UCSD-AML1 (cell line): ENCODE measurements around the gene APC2.
"Not testable (repeated sequence)": the region's sequence is repeated elsewhere in the genome, so short reads cannot be mapped to it uniquely, and the experiment has no call there.

Source experiments
- DNase-seq: peaks from one replicate; lab custom pipeline; 2025; ENCODE audit not compliant: unreplicated experiment; lab: John Stamatoyannopoulos, UW

Gene APC2

DNA sequence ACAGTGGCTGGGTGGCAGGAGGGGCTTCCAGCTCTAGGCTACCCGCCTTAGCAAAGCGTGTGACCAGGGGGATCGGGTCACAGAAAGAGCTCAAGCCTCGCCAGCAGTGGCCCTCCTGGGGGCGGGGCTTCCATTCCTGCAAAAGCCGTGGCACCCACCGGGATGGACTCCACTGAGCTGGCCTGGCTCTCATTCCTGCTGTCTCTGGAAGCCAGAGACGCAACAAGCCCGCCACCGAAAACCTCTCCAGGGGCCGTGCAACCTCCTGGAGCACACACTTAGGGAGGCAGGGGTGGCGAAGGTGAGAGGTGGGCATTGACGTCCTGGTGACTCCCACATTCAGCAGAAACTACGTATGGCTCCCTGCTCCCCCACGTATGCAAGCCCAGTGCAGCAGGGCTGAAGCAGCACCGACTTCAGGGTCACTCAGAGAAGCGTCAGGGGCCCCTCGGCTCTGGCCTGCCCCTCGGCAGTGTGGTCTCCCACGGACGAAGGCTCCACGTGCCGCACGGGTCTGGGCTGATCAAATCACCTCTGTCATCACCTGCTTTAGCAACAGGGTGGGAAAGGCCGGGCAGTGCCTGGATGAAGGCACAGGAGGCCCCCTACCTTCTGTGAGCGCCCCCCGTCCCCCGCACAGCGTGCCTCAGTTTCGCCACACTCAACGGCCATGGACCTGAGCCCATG is 26.0 kb downstream of the APC2 start:
- no peak for DNase-seq

- not testable (repeated sequence) for DNase-seq
These were observed 27.1 kb downstream of the APC2 start for GRCh38 chr19:1477056-1477455.

- DNase-seq: peak; percentile 96
These were observed 29.2 kb downstream of the APC2 start, which contains the start of gene C19orf25 for GRCh38 chr19:1478934-1479707. Gene C19orf25, minus strand, starts transcription at chr19:1479215. Its CDS starts 312 bp downstream, at chr19:1478903.

DNA sequence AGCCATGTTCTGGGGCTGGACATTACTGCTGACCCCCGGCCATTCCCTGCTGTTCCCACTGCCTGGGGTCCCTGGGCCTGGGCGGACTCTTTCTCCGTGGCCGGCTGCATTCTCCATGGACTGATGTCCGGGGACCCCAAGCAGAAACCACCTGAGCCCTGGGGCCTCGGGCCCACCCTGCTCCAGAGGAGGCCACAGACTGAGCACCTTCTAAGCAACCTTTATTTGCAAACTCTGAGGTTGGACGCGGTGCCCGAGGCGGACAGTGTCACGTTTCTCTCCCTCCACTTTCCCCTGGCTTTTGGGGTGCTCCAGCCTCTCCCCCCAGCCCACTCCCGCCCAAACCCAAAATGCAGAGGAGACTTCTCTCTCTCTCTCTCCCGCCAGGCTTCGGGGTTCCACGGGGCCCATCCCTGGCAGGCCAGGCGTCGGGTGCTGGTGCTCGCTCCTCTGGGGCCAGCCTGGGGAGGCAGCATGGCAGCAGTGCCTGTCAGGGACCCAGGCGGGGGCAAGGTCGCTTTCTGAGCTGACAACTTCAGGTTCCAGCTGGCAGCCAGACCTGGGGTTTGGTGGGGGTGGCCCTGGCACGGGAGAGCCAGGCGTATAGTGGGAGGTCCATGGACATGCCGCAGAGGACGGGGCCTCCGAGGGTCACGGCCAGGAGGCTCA is 31.4 kb downstream of the APC2 start:
- DNase-seq: no peak

DNA sequence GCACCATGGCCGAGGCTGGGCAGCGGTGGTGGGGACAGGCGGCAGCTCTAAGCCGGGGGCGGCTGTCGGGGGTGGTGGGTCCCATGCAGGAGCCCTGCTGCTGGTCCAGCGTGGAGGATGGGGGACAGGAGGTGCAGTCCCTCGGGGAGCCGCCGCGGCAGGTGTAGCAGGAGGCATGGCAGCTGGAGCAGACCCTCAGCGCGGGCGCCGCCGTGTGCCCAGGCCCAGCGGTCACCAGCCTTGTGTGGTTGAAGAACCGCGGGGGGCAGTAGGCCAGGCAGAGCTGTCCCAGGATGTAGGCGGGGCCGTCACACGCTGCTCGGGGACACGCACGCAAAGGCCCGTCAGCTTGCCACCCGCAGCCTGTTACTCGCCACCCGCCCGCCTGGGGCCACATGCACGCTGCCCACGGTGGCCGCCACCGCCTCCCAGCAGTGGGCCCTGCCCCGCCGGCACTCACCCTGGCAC is 32.0 kb downstream of the APC2 start:
- no peak for DNase-seq

DNA sequence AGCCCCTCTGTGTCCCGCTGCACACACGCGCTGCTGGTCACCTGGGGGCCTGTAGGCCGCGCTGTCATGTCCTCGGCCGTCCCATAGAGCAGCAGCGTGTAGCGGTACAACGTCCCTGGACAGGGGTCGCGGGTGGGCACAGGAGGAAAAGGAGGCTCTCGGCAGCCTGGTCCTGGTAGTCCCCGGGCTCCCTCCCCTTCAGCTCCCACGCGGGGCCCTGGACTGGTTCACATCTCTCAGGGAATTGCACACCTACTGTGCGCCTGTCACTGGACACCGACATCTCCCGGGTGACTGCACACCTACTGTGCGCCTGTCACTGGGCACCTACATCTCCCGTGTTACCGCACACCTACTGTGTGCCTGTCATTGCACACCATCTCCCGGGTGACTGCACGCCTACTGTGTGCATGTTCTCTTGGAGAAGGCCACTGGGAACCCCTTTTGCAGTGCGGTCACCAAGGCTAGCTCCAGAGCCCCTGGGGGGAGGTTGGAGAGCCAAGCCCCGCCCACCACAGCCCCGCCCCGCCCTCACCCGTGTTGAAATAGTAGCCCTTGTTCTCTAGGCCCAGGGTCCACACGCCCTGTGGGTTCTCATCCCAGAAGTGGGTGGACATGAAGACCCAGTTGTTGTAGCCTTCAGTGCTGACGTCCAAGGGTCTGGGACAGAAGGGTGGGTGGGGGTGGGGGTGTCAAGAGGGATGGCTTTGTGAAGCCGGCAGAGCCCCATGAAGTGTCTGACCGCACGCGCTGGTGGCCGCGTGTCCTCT is 32.6 kb downstream of the APC2 start:
- no peak for DNase-seq

DNA sequence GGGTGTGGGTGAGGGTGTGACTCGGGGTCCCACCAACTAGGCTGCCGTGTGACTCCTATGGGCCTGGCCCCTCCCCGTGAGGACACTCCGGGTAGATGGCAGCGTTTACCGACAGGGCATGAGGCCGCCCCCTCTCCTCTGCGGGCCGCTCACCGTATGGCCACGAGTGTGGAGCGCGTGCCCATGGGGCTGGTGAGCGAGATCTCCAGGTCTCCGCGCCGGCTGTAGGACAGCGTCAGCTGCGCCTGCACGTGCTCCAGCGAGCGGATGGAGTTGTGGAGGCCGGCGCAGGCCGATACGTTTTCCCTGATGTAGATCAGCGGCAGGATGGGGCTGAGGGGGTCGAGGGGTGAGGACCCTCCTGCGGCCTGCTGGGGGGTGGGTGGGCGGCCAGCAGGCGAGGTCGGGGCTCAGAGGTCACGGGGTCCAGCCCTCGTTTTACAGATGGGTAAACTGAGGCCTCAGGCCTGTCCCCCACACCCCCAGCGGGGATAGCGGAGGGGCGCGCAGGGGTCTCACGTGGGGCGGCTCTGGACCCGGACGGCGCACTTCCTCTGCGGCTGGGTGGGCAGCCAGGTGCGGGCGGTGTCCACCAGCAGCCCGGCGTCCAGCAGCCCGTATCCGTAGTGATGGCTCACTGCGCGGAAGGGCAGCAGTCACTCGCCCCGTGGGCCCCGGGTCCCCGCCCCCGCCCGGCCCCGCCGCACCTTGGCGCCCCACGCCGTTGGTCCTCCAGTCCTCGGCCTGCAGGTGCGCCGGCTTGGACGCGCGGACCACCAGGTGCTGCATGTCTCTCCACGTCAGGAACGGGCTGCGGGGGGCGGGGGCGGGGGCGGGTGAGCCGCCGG is 33.4 kb downstream of the APC2 start:
- DNase-seq: no peak

- DNase-seq: no peak
These were observed 34.1 kb downstream of the APC2 start for GRCh38 chr19:1483979-1484428.

GRCh38 chr19:1486720-1487575 is 37.0 kb downstream of the APC2 start:
- DNase-seq: no peak

DNA sequence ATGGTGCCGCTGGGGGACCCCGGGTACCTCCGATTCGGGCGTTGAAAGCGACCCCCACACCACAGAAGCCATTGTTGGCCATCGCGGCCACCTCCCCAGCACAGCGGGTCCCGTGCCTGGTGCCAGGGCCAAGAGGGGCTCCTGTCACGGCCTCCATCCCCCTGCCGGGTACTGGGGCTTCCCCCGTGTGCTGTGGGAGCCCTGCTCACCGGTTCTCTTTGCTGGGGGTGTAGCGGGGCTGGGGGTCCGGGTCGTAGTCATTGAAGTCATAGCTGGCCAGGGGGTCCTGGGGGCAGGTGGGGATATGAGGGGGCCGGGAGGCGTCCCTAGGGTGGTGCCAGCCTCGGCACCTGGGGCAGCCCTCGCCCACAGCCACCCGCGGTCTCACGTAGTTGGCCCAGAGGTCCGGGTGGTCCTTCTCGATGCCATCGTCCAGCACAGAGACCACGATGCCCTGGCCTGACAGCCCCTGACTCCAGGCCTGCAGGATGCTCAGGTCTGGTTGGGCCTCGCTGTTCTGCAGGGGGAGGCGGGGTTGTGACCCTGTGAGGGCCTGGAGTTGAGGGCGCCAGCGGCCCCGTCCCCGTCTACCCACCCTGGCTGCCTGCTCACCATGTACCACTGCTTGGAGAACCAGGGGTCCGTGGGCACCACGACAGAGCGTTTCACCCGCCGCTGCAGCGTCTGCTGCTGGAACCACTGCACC is 37.8 kb downstream of the APC2 start:
- DNase-seq: no peak

DNA sequence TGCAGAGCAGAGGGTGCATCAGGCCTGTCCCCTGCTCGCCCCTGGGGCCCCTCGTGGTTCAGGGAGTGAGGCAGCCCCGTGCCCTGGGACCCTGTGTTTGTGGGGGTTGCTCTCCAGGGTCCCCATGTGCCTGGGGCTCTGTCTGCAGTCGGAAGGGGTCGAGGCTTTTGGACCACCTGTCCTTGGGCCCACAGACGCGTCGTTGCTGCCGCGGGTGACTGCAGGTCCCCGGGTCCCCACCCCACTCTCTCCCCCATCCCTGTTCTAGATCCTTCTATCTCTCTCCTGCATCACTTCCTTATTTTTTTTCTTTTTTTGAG is 38.3 kb downstream of the APC2 start:
- no peak for DNase-seq

DNA sequence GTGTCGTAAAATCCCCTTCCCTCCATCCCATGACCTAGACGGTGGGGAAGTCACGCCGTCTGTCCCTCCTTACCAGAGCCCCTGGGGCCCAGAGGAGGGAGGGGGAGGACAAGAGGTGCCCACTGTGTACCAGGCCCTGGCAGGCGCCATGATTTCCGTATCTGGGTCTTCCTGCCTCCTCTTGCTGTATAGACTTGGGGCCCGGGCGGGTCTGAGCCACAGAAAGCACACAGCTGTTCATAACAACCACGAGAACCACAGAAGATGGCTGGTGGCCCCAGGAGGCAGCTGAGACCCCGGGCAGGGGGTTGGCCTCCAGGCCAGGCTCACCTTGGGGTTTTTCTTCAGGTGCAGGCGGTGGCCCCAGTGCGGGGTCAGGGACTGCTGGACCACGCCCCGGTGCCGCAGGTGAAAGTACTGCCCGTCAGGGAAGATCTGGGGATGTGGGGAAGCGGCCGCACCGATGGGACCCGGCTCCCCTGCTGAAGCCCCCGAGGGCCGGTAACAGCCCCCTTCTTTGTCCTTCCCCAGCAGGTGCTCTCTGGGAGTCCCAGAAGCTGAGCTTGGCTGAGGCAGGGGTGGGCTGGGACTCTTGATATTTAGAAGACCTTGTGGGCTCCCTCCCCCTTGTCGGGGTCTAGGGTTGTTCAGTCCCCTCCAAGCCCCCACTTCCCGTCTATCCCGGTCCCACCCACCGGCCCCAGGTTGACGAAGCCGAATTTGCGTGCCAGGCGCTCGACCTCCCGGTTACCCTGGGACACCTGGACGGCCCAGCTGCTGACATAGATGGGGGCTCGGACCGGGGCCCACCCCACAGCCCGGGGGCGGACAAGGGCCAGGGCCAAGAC is 39.8 kb downstream of the APC2 start:
- no peak for DNase-seq

- DNase-seq: peak; percentile 99
These were observed 40.6 kb downstream of the APC2 start, which contains the start of gene PCSK4 for GRCh38 chr19:1490311-1491113. Gene PCSK4, minus strand, starts transcription at chr19:1490350. Its CDS starts 4 bp downstream, at chr19:1490346.

DNA sequence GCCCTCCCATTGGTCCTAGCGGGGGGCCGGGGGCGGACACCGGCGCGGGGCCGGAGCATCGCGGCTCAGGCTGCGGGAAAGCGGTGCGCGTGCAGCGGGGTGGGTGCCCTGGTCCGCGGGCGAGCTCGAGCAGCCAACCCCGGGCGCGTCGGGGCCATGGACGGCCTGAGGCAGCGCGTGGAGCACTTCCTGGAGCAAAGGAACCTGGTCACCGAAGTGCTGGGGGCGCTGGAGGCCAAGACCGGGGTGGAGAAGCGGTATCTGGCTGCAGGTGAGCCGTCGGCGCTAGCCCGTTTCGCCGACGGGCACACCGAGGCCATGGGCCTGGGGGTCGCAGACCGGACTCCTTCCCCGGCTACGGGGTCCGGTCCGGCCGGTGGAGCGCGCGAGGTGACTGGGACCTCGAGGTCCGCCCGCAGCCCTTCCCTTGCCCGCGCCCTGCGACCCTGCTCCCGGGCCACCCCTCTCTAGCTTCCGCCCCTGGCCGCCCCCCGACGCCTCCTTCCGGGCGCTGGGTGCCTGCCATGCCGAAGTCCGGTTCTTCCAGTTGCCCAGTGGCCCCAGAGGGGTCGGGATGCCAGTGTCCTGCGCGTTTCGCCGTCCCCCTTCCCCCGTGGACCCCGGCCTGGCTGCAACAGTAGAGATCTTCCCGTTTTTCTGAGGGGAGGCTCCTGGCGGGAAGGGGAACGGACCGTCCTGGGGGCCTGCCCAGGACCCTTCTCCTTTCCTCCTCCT is 41.4 kb downstream of the APC2 start, which contains the start of gene REEP6:
Gene REEP6 (plus strand): TSS at position 68 of the 735 bp plus-strand sequence. CDS start 89 bp downstream, at position 157.
- DNase-seq: no peak

DNA sequence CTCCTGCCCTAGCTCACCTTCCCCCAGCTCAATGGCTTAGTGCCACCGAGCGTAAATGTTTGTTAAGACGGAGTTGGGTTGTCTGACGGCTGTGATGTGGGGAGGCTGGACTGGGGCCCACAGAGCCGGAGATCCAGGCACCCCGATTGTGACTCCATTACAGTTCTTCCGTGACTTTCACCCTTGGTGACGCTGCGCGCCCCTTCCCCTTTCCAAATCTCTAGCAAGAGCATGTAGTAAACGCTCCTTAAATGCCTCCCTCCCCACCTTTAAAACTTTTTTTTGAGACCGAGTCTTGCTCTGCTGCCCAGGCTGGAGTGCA is 41.9 kb downstream of the APC2 start:
- DNase-seq: no peak

GRCh38 chr19:1492474-1493006 is 42.6 kb downstream of the APC2 start:
- DNase-seq: peak; percentile 27
